ENCODE data around the gene MED13L. TPM values are rescaled to one million over a fixed set of nuclear protein-coding genes. Genes with fewer than 3 reads are reported as not detected.

MED13L gene
- total RNA-seq, 1 experiment from 2014 or later, result 80.5 TPM

- POLR2A ChIA-PET, result no interaction called here
- ATAC-seq (no peak), DNase-seq (ENCODE audit: low spot score) (no peak)
- CTCF ChIA-PET, result interaction anchor here (1.0 kb wide), 1 partner anchor 181 kb away, joined by 8 read pairs; no protein-coding TSS in a partner anchor
- no peak overlapping the region for H3K4me3 Mint-ChIP-seq
- TF ChIP-seq EMX1 (CRISPR knock-in tag; IDR thresholded peaks at IDR 0.05) (no peak), ZNF423 (CRISPR knock-in tag; IDR thresholded peaks at IDR 0.05) (no peak), SMAD3 (CRISPR knock-in tag; IDR thresholded peaks at IDR 0.05; ENCODE audit: borderline replicate concordance) (no peak), TP53 (CRISPR knock-in tag; IDR thresholded peaks at IDR 0.05) (no peak), MXD4 (CRISPR knock-in tag; IDR thresholded peaks at IDR 0.05; ENCODE audit: borderline replicate concordance) (no peak), ATF3 (CRISPR knock-in tag; conservative IDR thresholded peaks at IDR 0.05) (no peak), JUN (CRISPR knock-in tag; IDR thresholded peaks at IDR 0.05) (no peak), ZNF512 (CRISPR knock-in tag; IDR thresholded peaks at IDR 0.05; ENCODE audit: borderline replicate concordance) (no peak), ZNF671 (CRISPR knock-in tag; IDR thresholded peaks at IDR 0.05) (no peak), TEAD1 (CRISPR knock-in tag; IDR thresholded peaks at IDR 0.05) (no peak), ZNF138 (CRISPR knock-in tag; conservative IDR thresholded peaks at IDR 0.05) (no peak), ARID4B (CRISPR knock-in tag; IDR thresholded peaks at IDR 0.05; ENCODE audit: borderline replicate concordance) (no peak), AR (CRISPR knock-in tag; IDR thresholded peaks at IDR 0.05) (no peak), E2F1 (CRISPR knock-in tag; IDR thresholded peaks at IDR 0.05) (no peak)
- H3K9me3 Mint-ChIP-seq, result peaks cover 8% of the 10 kb centered on the region
- no peaks in the 10 kb centered on the region for H3K36me3 Mint-ChIP-seq
- no peaks in the 10 kb centered on the region for H3K27me3 Mint-ChIP-seq (ENCODE audit: low read depth)
- no peak overlapping the region for H3K27ac Mint-ChIP-seq
- no peaks in the 10 kb centered on the region; the same call in 1 of the 2 replicates for H3K4me1 Mint-ChIP-seq
These were observed 47.3 kb upstream of the MED13L start for GRCh38 chr12:116324654-116325335.

All from WTC11 (cell line).